MM.1S (cell line): ENCODE data around the gene PALD1.

Source experiments
- EZH2 ChIP-seq: fragments of 300-600 bp; sonication (generic); optimal IDR thresholded peaks from 2 replicates; pipeline ENCODE3; 2017; ENCODE audit warnings: low read depth, mild to moderate bottlenecking, antibody characterized with exemption, low read length, mixed read lengths
- TF ChIP-seq, protein P1 (sequence below): fragments of 300-600 bp; sonication (generic); IDR thresholded peaks from 2 replicates; pipeline ENCODE4 v1.5.1; 2016; ENCODE audit warnings: antibody characterized with exemption, low read length, mixed read lengths

DNA sequence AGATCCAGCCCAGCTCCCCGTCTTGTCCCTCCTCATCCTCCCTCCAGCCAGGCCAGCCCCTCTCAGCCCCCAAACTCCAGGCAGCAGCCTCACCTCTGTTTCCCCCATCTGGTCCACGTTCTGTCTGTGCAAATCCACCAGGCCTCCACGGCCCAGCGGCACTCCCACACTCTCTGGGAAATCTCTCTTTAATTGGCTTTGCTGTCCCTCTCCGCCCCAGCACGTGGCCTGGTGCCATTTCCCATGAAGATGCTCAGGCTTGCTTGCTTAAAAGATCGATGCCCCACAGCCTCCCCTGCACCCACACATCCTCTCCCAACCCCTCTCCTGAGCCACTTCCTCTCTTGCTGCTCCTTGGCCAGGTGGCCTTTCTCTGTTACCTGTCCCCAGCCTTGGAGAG, 84.7 kb downstream of the PALD1 start:
- no peak for TF ChIP-seq EZH2
- TF ChIP-seq, protein P1, sequence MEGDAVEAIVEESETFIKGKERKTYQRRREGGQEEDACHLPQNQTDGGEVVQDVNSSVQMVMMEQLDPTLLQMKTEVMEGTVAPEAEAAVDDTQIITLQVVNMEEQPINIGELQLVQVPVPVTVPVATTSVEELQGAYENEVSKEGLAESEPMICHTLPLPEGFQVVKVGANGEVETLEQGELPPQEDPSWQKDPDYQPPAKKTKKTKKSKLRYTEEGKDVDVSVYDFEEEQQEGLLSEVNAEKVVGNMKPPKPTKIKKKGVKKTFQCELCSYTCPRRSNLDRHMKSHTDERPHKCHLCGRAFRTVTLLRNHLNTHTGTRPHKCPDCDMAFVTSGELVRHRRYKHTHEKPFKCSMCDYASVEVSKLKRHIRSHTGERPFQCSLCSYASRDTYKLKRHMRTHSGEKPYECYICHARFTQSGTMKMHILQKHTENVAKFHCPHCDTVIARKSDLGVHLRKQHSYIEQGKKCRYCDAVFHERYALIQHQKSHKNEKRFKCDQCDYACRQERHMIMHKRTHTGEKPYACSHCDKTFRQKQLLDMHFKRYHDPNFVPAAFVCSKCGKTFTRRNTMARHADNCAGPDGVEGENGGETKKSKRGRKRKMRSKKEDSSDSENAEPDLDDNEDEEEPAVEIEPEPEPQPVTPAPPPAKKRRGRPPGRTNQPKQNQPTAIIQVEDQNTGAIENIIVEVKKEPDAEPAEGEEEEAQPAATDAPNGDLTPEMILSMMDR, result no peak
